Keratinocyte (primary cell): ENCODE data around the gene POM121L2. TPM values are rescaled to one million over a fixed set of nuclear protein-coding genes. Genes with fewer than 3 reads are reported as not detected.
"Not testable (repeated sequence)": the region's sequence is repeated elsewhere in the genome, so short reads cannot be mapped to it uniquely, and the experiment has no call there.

Experiments
- DNase-seq: peaks from one replicate; pipeline ENCODE4 v3.0.0-alpha.2; 2011; ENCODE audit warnings: low read depth, missing footprints, low spot score
- FAIRE-seq: peaks from 2 replicates; lab custom pipeline; 2011; peaks lifted over from hg19 to GRCh38; lab: Jason Lieb, UNC
- H2AFZ ChIP-seq: 2 replicates; pipeline ENCODE4 v1.6.0; 2012; ENCODE audit warnings: low read length, control low read depth, inconsistent platforms; ENCODE audit not compliant: control insufficient read depth
- H3K27ac ChIP-seq: 2 replicates; pipeline ENCODE4 v1.5.1; 2011; ENCODE audit warnings: low read length; ENCODE audit not compliant: control insufficient read depth, insufficient read depth
- H3K27me3 ChIP-seq: 3 replicates; pipeline ENCODE4 v1.6.0; 2011; ENCODE audit warnings: low read length; ENCODE audit not compliant: control insufficient read depth, insufficient read depth; ENCODE audit errors: extremely low read depth
- H3K36me3 ChIP-seq, 2 experiments: 2 replicates in 1 of 2; 3 replicates in 1 of 2; pipeline ENCODE4 v1.5.1; 2011; ENCODE audit warnings: low read length in 2 of 2, mild to moderate bottlenecking in 1 of 2; ENCODE audit not compliant: control insufficient read depth in 2 of 2, insufficient read depth in 2 of 2; ENCODE audit errors: extremely low read depth in 1 of 2
- H3K4me1 ChIP-seq: 3 replicates; pipeline ENCODE4 v1.5.1; 2011; ENCODE audit warnings: low read length; ENCODE audit not compliant: control insufficient read depth, insufficient read depth; ENCODE audit errors: extremely low read depth
- H3K4me2 ChIP-seq: 3 replicates; pipeline ENCODE4 v1.6.0; 2011; ENCODE audit warnings: low read depth, low read length; ENCODE audit not compliant: control insufficient read depth, insufficient read depth; ENCODE audit errors: extremely low read depth
- H3K4me3 ChIP-seq, 3 experiments: fragments of 200-600 bp in 1 of 3; sonication (generic) in 1 of 3; 2 replicates in 2 of 3; 3 replicates in 1 of 3; pipeline ENCODE4 v1.5.1; 2011 to 2016; ENCODE audit warnings: low read length in 3 of 3, mild to moderate bottlenecking in 3 of 3, control low read depth in 2 of 3, inconsistent platforms in 1 of 3, low read depth in 1 of 3, mixed read lengths in 1 of 3, mixed run types in 1 of 3, moderate library complexity in 1 of 3; ENCODE audit not compliant: control insufficient read depth in 2 of 3, insufficient read depth in 2 of 3; ENCODE audit errors: extremely low read depth in 1 of 3
- H3K79me2 ChIP-seq: 2 replicates; pipeline ENCODE4 v1.6.0; 2012; ENCODE audit warnings: low read length; ENCODE audit not compliant: control insufficient read depth, insufficient read depth
- H3K9ac ChIP-seq: 3 replicates; pipeline ENCODE4 v1.6.0; 2011; ENCODE audit warnings: low read length; ENCODE audit not compliant: control insufficient read depth, insufficient read depth; ENCODE audit errors: extremely low read depth
- H3K9me1 ChIP-seq: 3 replicates; pipeline ENCODE4 v1.6.0; 2011; ENCODE audit warnings: low read length; ENCODE audit not compliant: control insufficient read depth, insufficient read depth; ENCODE audit errors: extremely low read depth
- H3K9me3 ChIP-seq: 2 replicates; pipeline ENCODE4 v1.5.1; 2012; ENCODE audit warnings: low read depth, low read length; ENCODE audit not compliant: control insufficient read depth
- H4K20me1 ChIP-seq: 3 replicates; pipeline ENCODE4 v1.6.0; 2011; ENCODE audit warnings: low read length; ENCODE audit not compliant: control insufficient read depth, insufficient read depth; ENCODE audit errors: extremely low read depth
- EZH2 ChIP-seq: IDR thresholded peaks from one replicate; pipeline ENCODE4 v1.6.1; 2012; ENCODE audit warnings: inconsistent platforms, mild to moderate bottlenecking, low read length, moderate library complexity
- dilution Hi-C: fragments of 300-500 bp; cut with MboI; formaldehyde crosslinking; loops from one replicate; pipeline ENCODE4 v1.7.0; 2020; ENCODE audit warnings: low sequenced_read_pairs; ENCODE audit not compliant: extremely low pct_ligation_motif_present
- polyA plus RNA-seq, 5 experiments: library from polyadenylated mRNA; depleted of rRNA in 3 of 5; stranded (reverse) in 3 of 5; stranded (forward) in 1 of 5; unstranded in 1 of 5; fragments of >200 nt; gene quantifications; 1 replicate in 1 of 5; 2 replicates in 3 of 5; 3 replicates in 1 of 5; pipeline versions ENCODE4 v1.2.1 to v1.2.3, GENCODE V29; 2011 to 2012; ENCODE audit warnings: missing spikeins in 2 of 5, low read depth in 1 of 5, low replicate concordance in 1 of 5
- TF ChIP-seq, protein P1 (sequence below), 3 experiments: IDR thresholded peaks in 1 of 3; conservative IDR thresholded peaks in 1 of 3; optimal IDR thresholded peaks in 1 of 3; 2 replicates in 2 of 3; 3 replicates in 1 of 3; pipeline versions ENCODE3 to v1.5.1; 2011; ENCODE audit warnings: low read length in 3 of 3, mild to moderate bottlenecking in 3 of 3, moderate library complexity in 2 of 3, control low read depth in 1 of 3, inconsistent platforms in 1 of 3; ENCODE audit not compliant: insufficient read depth in 2 of 3; ENCODE audit errors: extremely low read depth in 1 of 3

POM121L2 gene
- polyA plus RNA-seq, 1 donor (not counting 4 experiments of a cell fraction or from before 2014, with no cell fraction given) = not detected

DNA sequence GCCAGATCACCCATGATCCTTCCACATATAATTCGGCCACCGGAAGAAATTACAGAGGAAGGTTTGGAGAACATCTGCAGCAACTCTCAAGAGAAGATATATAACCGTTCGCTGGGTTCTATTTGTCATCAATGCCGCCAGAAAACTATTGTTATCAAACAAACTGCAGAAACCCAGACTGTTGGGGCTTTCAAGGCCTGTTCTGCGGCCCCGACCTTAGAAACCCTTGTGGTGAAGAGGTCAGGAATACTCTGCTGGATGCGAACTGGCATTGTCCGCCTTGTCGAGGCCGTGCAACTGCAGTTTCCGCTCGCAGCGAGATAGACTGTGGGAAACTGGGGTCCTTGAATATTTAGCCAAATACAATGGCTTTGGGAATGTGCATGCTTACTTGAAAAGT, 43.3 kb downstream of the POM121L2 start:
- H3K4me1 ChIP-seq = no peaks in the 10 kb centered on the region
- no peaks in the 10 kb centered on the region for H3K9me3 ChIP-seq
- H3K9ac ChIP-seq = no peak overlapping the region
- H3K4me3 ChIP-seq = no peak overlapping the region
- no peak for TF ChIP-seq EZH2
- TF ChIP-seq, protein P1, sequence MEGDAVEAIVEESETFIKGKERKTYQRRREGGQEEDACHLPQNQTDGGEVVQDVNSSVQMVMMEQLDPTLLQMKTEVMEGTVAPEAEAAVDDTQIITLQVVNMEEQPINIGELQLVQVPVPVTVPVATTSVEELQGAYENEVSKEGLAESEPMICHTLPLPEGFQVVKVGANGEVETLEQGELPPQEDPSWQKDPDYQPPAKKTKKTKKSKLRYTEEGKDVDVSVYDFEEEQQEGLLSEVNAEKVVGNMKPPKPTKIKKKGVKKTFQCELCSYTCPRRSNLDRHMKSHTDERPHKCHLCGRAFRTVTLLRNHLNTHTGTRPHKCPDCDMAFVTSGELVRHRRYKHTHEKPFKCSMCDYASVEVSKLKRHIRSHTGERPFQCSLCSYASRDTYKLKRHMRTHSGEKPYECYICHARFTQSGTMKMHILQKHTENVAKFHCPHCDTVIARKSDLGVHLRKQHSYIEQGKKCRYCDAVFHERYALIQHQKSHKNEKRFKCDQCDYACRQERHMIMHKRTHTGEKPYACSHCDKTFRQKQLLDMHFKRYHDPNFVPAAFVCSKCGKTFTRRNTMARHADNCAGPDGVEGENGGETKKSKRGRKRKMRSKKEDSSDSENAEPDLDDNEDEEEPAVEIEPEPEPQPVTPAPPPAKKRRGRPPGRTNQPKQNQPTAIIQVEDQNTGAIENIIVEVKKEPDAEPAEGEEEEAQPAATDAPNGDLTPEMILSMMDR (optimal IDR thresholded peaks at IDR 0.05 in 1 of 3, IDR thresholded peaks at IDR 0.05 in 1 of 3, conservative IDR thresholded peaks at IDR 0.05 in 1 of 3; ENCODE audit: extremely low read depth in 1 of 3, insufficient read depth in 2 of 3, low read length in 3 of 3) = no peak
- no peaks in the 10 kb centered on the region for H3K9me1 ChIP-seq
- no peak for FAIRE-seq
- H4K20me1 ChIP-seq = no peaks in the 10 kb centered on the region
- no peaks in the 10 kb centered on the region for H3K79me2 ChIP-seq
- H3K36me3 ChIP-seq = no peaks in the 10 kb centered on the region
- no peak overlapping the region for H3K4me2 ChIP-seq
- dilution Hi-C loops = no loop called here
- H2AFZ ChIP-seq = no peak overlapping the region
- H3K27ac ChIP-seq = no peak overlapping the region
- no peak for DNase-seq
- peaks cover 8% of the 10 kb centered on the region for H3K27me3 ChIP-seq

DNA sequence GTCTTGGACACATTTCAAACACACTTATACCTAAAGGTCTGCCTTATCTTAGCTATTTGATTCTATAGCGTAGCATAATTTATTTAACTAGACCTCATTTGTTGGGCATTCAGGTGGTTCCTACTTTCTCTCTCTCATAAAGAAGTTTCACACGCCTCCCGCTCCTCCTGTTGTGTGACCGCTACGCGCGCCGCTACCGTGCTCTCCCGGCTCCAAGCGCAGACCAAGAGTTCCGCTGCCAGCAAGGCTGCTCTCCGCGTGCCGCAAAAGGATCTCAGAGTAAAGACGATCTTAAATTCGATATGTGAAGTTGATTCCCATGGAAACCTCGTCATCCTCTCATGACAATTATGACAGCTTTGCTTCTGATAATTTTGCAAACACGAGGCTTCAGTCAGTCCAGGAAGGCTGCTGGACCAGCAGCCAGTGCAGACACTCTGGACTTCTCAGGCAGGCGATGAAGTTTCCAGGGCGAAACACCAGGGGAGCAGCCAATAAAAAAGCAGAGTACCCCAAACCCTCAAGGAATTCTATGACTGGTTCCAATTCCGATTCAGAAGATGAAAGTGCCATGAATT, 44.1 kb downstream of the POM121L2 start:
- Histone ChIP-seq H3K79me2 (no peaks in the 10 kb centered on the region), H3K4me1 (no peaks in the 10 kb centered on the region), H3K9me3 (no peaks in the 10 kb centered on the region), H3K27me3 (peaks cover 8% of the 10 kb centered on the region), H3K36me3 (no peaks in the 10 kb centered on the region), H3K9ac (no peak overlapping the region), H3K27ac (no peak overlapping the region), H2AFZ (no peak overlapping the region), H3K4me3 (peak overlapping the region in 1 of 3 experiments; percentile 16), H3K4me2 (peak overlapping the region; percentile 46), H3K9me1 (no peaks in the 10 kb centered on the region), H4K20me1 (no peaks in the 10 kb centered on the region)
- no peak for FAIRE-seq
- dilution Hi-C loops = no loop called here
- TF ChIP-seq, protein P1 (optimal IDR thresholded peaks at IDR 0.05 in 1 of 3, IDR thresholded peaks at IDR 0.05 in 1 of 3, conservative IDR thresholded peaks at IDR 0.05 in 1 of 3; ENCODE audit: extremely low read depth in 1 of 3, insufficient read depth in 2 of 3, low read length in 3 of 3) = no peak
- TF ChIP-seq EZH2 = no peak
- DNase-seq = no peak

DNA sequence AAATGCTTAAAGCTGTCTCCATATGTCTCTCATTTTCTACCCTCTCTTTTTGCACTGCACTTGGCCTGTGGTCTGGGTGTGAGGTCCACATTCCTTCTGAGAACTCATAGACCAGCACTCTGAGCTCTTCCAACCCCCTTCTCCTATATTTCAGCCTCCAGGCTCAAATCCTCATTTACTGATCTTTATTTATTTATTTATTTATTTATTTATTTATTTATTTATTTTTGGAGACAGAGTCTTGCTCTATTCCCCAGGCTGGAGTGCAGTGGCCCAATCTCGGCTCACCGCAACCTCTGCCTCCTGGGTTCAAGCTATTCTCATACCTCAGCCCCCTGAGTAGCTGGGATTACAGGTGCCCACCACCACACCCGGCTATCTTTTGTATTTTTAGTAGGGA, 45.1 kb downstream of the POM121L2 start:
- H3K9me1 ChIP-seq, H3K4me1 ChIP-seq, DNase-seq, FAIRE-seq, H2AFZ ChIP-seq, H3K4me3 ChIP-seq, H3K9me3 ChIP-seq, H3K79me2 ChIP-seq, dilution Hi-C loops, H3K9ac ChIP-seq, H3K27ac ChIP-seq, H3K4me2 ChIP-seq, H4K20me1 ChIP-seq, H3K36me3 ChIP-seq, H3K27me3 ChIP-seq: not testable (repeated sequence)
